Measurements from ENCODE around the gene SELENOI.

SELENOI gene

GRCh38 chr2:26333293-26333692, 12.7 kb upstream of the SELENOI start:
- Histone ChIP-seq H3K9me3 (ENCODE audit: control insufficient read depth, insufficient read depth, low read length) (no peaks in the 10 kb centered on the region), H3K79me2 (ENCODE audit: control insufficient read depth, low read length) (no peaks in the 10 kb centered on the region), H3K27me3 (ENCODE audit: control insufficient read depth, low read length) (0 out of 2 replicates have a peak, but pooled peaks cover 3% of the 10 kb centered on the region), H3K36me3 (ENCODE audit: control insufficient read depth, low read length) (no peaks in the 10 kb centered on the region), H3K4me3 (ENCODE audit: low read length) (no peak overlapping the region), H3K4me2 (ENCODE audit: low read length) (no peak overlapping the region), H3F3A (ENCODE audit: control insufficient read depth, insufficient read depth) (no peaks in the 10 kb centered on the region), H3K4me1 (ENCODE audit: control insufficient read depth, low read length) (peaks cover 3% of the 10 kb centered on the region; the same call in 1 of the 2 replicates), H3K27ac (ENCODE audit: low read depth, low read length) (no peak overlapping the region), H3K9me2 (replicated peaks; ENCODE audit: control insufficient read depth, low read length) (no peaks in the 10 kb centered on the region), H4K20me1 (ENCODE audit: control insufficient read depth, insufficient read depth, low read depth, low read length) (no peaks in the 10 kb centered on the region)
- no peak for TF ChIP-seq EZH2phosphoT487 (IDR thresholded peaks at IDR 0.05; ENCODE audit: borderline replicate concordance, low read length)
- no peak for TF ChIP-seq CTCF (IDR thresholded peaks at IDR 0.05; ENCODE audit: low read depth, low read length, poor library complexity, severe bottlenecking)

GRCh38 chr2:26335231-26335630, 10.7 kb upstream of the SELENOI start:
- Histone ChIP-seq H4K20me1 (ENCODE audit: control insufficient read depth, insufficient read depth, low read depth, low read length) (no peaks in the 10 kb centered on the region), H3K79me2 (ENCODE audit: control insufficient read depth, low read length) (no peaks in the 10 kb centered on the region), H3K4me2 (ENCODE audit: low read length) (no peak overlapping the region), H3F3A (ENCODE audit: control insufficient read depth, insufficient read depth) (no peaks in the 10 kb centered on the region; the same call in 1 of the 2 replicates), H3K4me1 (ENCODE audit: control insufficient read depth, low read length) (peaks cover under 1% of the 10 kb centered on the region; the same call in 1 of the 2 replicates), H3K9me3 (ENCODE audit: control insufficient read depth, insufficient read depth, low read length) (no peaks in the 10 kb centered on the region), H3K4me3 (ENCODE audit: low read length) (no peak overlapping the region), H3K27me3 (ENCODE audit: control insufficient read depth, low read length) (0 out of 2 replicates have a peak, but pooled peaks cover 3% of the 10 kb centered on the region), H3K27ac (ENCODE audit: low read depth, low read length) (no peak overlapping the region), H3K36me3 (ENCODE audit: control insufficient read depth, low read length) (no peaks in the 10 kb centered on the region), H3K9me2 (replicated peaks; ENCODE audit: control insufficient read depth, low read length) (no peaks in the 10 kb centered on the region)
- TF ChIP-seq EZH2phosphoT487 (IDR thresholded peaks at IDR 0.05; ENCODE audit: borderline replicate concordance, low read length) (no peak), CTCF (IDR thresholded peaks at IDR 0.05; ENCODE audit: low read depth, low read length, poor library complexity, severe bottlenecking) (no peak)

- H3K27ac ChIP-seq (ENCODE audit: low read depth, low read length): no peak overlapping the region
- H3K4me3 ChIP-seq (ENCODE audit: low read length): no peak overlapping the region
- H3K27me3 ChIP-seq (ENCODE audit: control insufficient read depth, low read length): 0 out of 2 replicates have a peak, but pooled peaks cover 3% of the 10 kb centered on the region
- H3K4me1 ChIP-seq (ENCODE audit: control insufficient read depth, low read length): no peaks in the 10 kb centered on the region
- H4K20me1 ChIP-seq (ENCODE audit: control insufficient read depth, insufficient read depth, low read depth, low read length): no peaks in the 10 kb centered on the region
- H3K9me3 ChIP-seq (ENCODE audit: control insufficient read depth, insufficient read depth, low read length): no peaks in the 10 kb centered on the region
- no peaks in the 10 kb centered on the region for H3K9me2 ChIP-seq (replicated peaks; ENCODE audit: control insufficient read depth, low read length)
- TF ChIP-seq EZH2phosphoT487 (IDR thresholded peaks at IDR 0.05; ENCODE audit: borderline replicate concordance, low read length): no peak
- no peak for TF ChIP-seq CTCF (IDR thresholded peaks at IDR 0.05; ENCODE audit: low read depth, low read length, poor library complexity, severe bottlenecking)
- H3F3A ChIP-seq (ENCODE audit: control insufficient read depth, insufficient read depth): no peaks in the 10 kb centered on the region; the same call in 1 of the 2 replicates
- H3K36me3 ChIP-seq (ENCODE audit: control insufficient read depth, low read length): no peaks in the 10 kb centered on the region
- no peaks in the 10 kb centered on the region for H3K79me2 ChIP-seq (ENCODE audit: control insufficient read depth, low read length)
- H3K4me2 ChIP-seq (ENCODE audit: low read length): no peak overlapping the region
These were observed 9.2 kb upstream of the SELENOI start for GRCh38 chr2:26336719-26337118.

All from DOHH2 (cell line).